ENCODE results near the gene MARCHF7. TPM values are rescaled to one million over a fixed set of nuclear protein-coding genes. Genes with fewer than 3 reads are reported as not detected.

The MARCHF7 gene
- total and polyA plus RNA-seq, 2 of the 13 experiments (the other 11 are each of a cell fraction or from before 2014, with no cell fraction given), result 32.8 to 88.5 TPM

GRCh38 chr2:159712143-159712928, at the start of gene MARCHF7 (continued):
- TF ChIP-seq ZBTB49 (CRISPR knock-in tag; IDR thresholded peaks at IDR 0.05; ENCODE audit: borderline replicate concordance), result peak; percentile 88
- TF ChIP-seq ZMYM2 (CRISPR knock-in tag; IDR thresholded peaks at IDR 0.05), result peak; percentile 95
- TF ChIP-seq SOX13 (IDR thresholded peaks at IDR 0.05), result peak; percentile 65; the same call in 1 of the 2 replicates
- TF ChIP-seq SOX13 (CRISPR knock-in tag; conservative IDR thresholded peaks at IDR 0.05 in 1 of 2, IDR thresholded peaks at IDR 0.05 in 1 of 2), result peak; percentile 30 to 64; a peak in 2 of 4 replicates
- TF ChIP-seq FOXK1 (CRISPR knock-in tag; IDR thresholded peaks at IDR 0.05; ENCODE audit: borderline replicate concordance, low read depth), result peak; percentile 83
- TF ChIP-seq ZNF121 (CRISPR knock-in tag; IDR thresholded peaks at IDR 0.05), result peak; percentile 74
- peak; percentile 97 for TF ChIP-seq HES4 (CRISPR knock-in tag; IDR thresholded peaks at IDR 0.05; ENCODE audit: borderline replicate concordance)
- no peak; the same call in 1 of the 2 replicates for TF ChIP-seq E2F2 (CRISPR knock-in tag; IDR thresholded peaks at IDR 0.05; ENCODE audit: borderline replicate concordance)
- no peak for TF ChIP-seq REL (CRISPR knock-in tag; conservative IDR thresholded peaks at IDR 0.05)
- TF ChIP-seq ASH2L (IDR thresholded peaks at IDR 0.05; ENCODE audit: insufficient read length, low read depth, low read length), result peak; percentile 100
- TF ChIP-seq MLLT10 (CRISPR knock-in tag; IDR thresholded peaks at IDR 0.05), result peak; percentile 74; the same call in 1 of the 2 replicates
- no peak for TF ChIP-seq ATF1 (CRISPR knock-in tag; IDR thresholded peaks at IDR 0.05)
- peak; percentile 95 for TF ChIP-seq CBFB (CRISPR knock-in tag; IDR thresholded peaks at IDR 0.05)
- no peak; the same call in 1 of the 2 replicates for TF ChIP-seq ZNF652 (CRISPR knock-in tag; IDR thresholded peaks at IDR 0.05; ENCODE audit: borderline replicate concordance, low read depth)
- TF ChIP-seq RFXAP (CRISPR knock-in tag; IDR thresholded peaks at IDR 0.05; ENCODE audit: borderline replicate concordance), result peak; percentile 44
- TF ChIP-seq ZNF850 (CRISPR knock-in tag; conservative IDR thresholded peaks at IDR 0.05), result peak; percentile 94
- TF ChIP-seq KDM2A (CRISPR knock-in tag; IDR thresholded peaks at IDR 0.05; ENCODE audit: borderline replicate concordance, low read depth), result peak; percentile 98
- TF ChIP-seq TBX2 (CRISPR knock-in tag; IDR thresholded peaks at IDR 0.05; ENCODE audit: borderline replicate concordance), result peak; percentile 97
- no peak for TF ChIP-seq RBAK (CRISPR knock-in tag; IDR thresholded peaks at IDR 0.05)
- TF ChIP-seq MNT (IDR thresholded peaks at IDR 0.05), result no peak
- no peak for TF ChIP-seq ATF5 (CRISPR knock-in tag; IDR thresholded peaks at IDR 0.05; ENCODE audit: low read depth)
